B cell (primary cell): Measurements from ENCODE around the gene RNASE13. TPM values are rescaled to one million over a fixed set of nuclear protein-coding genes. Genes with fewer than 3 reads are reported as not detected.

Experiments
- ATAC-seq: fragments of 200-7000 bp; cut with Tn5 transposase; one replicate; pipeline ENCODE4 v1.10.0; 2021; ENCODE audit warnings: low read depth, mild to moderate bottlenecking, moderate number of reproducible peaks, moderate library complexity
- CTCF ChIA-PET: fragments of 350-600 bp; sonication (Branson Sonifier 250); formaldehyde crosslinking; loops from one replicate; lab custom pipeline; 2021; ENCODE audit warnings: antibody characterized with exemption, inconsistent platforms; lab: Charles Lee
- POLR2A ChIA-PET: fragments of 350-600 bp; sonication (Branson Sonifier 250); formaldehyde crosslinking; loops from one replicate; lab custom pipeline; 2021; ENCODE audit warnings: antibody characterized with exemption; lab: Charles Lee
- DNase-seq: peaks from one replicate; pipeline ENCODE4 v3.0.0; 2013
- H2AFZ ChIP-seq: 2 replicates; pipeline ENCODE4 v1.6.1; 2012; ENCODE audit warnings: mild to moderate bottlenecking, low read depth, low read length; ENCODE audit not compliant: insufficient read depth, poor library complexity, severe bottlenecking
- H3K27ac ChIP-seq, 2 donors: 1 replicate in 1 of 2; 2 replicates in 1 of 2; pipeline ENCODE4 v1.5.1; 2012 to 2013; ENCODE audit warnings: low read length in 2 of 2, mild to moderate bottlenecking in 2 of 2, moderate library complexity in 1 of 2
- H3K27me3 ChIP-seq, 4 experiments: fragments of 200-600 bp in 1 of 4; sonication (generic) in 1 of 4; replicated peaks in 1 of 4; 1 replicate in 2 of 4; 2 replicates in 2 of 4; pipeline versions ENCODE4 v1.6.1 to v1.7.0; 2013 to 2016; ENCODE audit warnings: low read length in 3 of 4, mild to moderate bottlenecking in 2 of 4, mixed read lengths in 1 of 4, moderate library complexity in 1 of 4; ENCODE audit not compliant: insufficient read depth in 4 of 4, control insufficient read depth in 3 of 4; ENCODE audit errors: control extremely low read depth in 1 of 4
- H3K36me3 ChIP-seq, 2 experiments: replicated peaks in 1 of 2; 1 replicate in 1 of 2; 2 replicates in 1 of 2; pipeline versions ENCODE4 v1.6.1 to v1.7.1; 2013; ENCODE audit warnings: low read length in 1 of 2; ENCODE audit not compliant: insufficient read depth in 2 of 2, control insufficient read depth in 1 of 2; ENCODE audit errors: control extremely low read depth in 1 of 2, extremely low read depth in 1 of 2
- H3K4me1 ChIP-seq, 2 donors: fragments of 200-600 bp in 1 of 2; sonication (generic) in 1 of 2; 1 replicate in 1 of 2; 2 replicates in 1 of 2; pipeline versions ENCODE4 v1.5.1 to v1.6.1; 2013 to 2017; ENCODE audit warnings: low read length in 2 of 2; ENCODE audit not compliant: control insufficient read depth in 2 of 2, insufficient read depth in 2 of 2
- H3K4me2 ChIP-seq: replicated peaks from 2 replicates; pipeline ENCODE3; 2012; ENCODE audit warnings: mild to moderate bottlenecking, low read depth, low read length; ENCODE audit not compliant: poor library complexity, severe bottlenecking
- H3K4me3 ChIP-seq, 5 experiments: fragments of 200-600 bp in 1 of 5; sonication (generic) in 1 of 5; 1 replicate in 3 of 5; 2 replicates in 2 of 5; pipeline versions ENCODE4 v1.5.1 to v1.7.0; 2011 to 2016; ENCODE audit warnings: low read length in 4 of 5, mild to moderate bottlenecking in 4 of 5, low read depth in 2 of 5, control low read depth in 1 of 5, moderate library complexity in 1 of 5; ENCODE audit not compliant: insufficient read depth in 1 of 5; ENCODE audit errors: control extremely low read depth in 1 of 5, extremely low read depth in 1 of 5
- H3K79me2 ChIP-seq: fragments of 200-600 bp; sonication (generic); one replicate; pipeline ENCODE4 v1.6.0; 2016; ENCODE audit warnings: low read length; ENCODE audit not compliant: control insufficient read depth, insufficient read depth
- H3K9ac ChIP-seq: fragments of 200-600 bp; sonication (generic); 2 replicates; pipeline ENCODE4 v1.6.1; 2017; ENCODE audit warnings: mild to moderate bottlenecking, low read length, moderate library complexity
- H3K9me3 ChIP-seq, 3 donors: one replicate each; pipeline versions ENCODE4 v1.6.1 to v1.7.1; 2013; ENCODE audit warnings: low read length in 2 of 3; ENCODE audit not compliant: control insufficient read depth in 2 of 3, insufficient read depth in 1 of 3; ENCODE audit errors: control extremely low read depth in 1 of 3
- H4K20me1 ChIP-seq: 2 replicates; pipeline ENCODE4 v1.6.0; 2012; ENCODE audit warnings: mild to moderate bottlenecking, low read length; ENCODE audit not compliant: insufficient read depth, control insufficient read depth, poor library complexity, severe bottlenecking
- H3K27ac Mint-ChIP-seq: one replicate; pipeline ENCODE4 v1.8.0; 2021; ENCODE audit warnings: mixed read lengths
- H3K27me3 Mint-ChIP-seq: one replicate; pipeline ENCODE4 v1.8.0; 2021; ENCODE audit warnings: mixed read lengths
- H3K4me1 Mint-ChIP-seq: one replicate; pipeline ENCODE4 v1.8.0; 2021; ENCODE audit warnings: mixed read lengths
- H3K4me3 Mint-ChIP-seq: one replicate; pipeline ENCODE4 v1.8.0; 2021; ENCODE audit warnings: mixed read lengths
- H3K9me3 Mint-ChIP-seq: one replicate; pipeline ENCODE4 v1.8.0; 2022; ENCODE audit warnings: mixed read lengths; ENCODE audit not compliant: insufficient read depth
- EZH2 ChIP-seq: IDR thresholded peaks from 2 replicates; pipeline ENCODE4 v1.6.1; 2012; ENCODE audit warnings: borderline replicate concordance, low read depth, mild to moderate bottlenecking, moderate library complexity, low read length; ENCODE audit not compliant: insufficient read depth, poor library complexity, severe bottlenecking
- WGBS: methylation state at CpG from one replicate; pipeline ENCODE4 v1.1.5; 2013; ENCODE audit warnings: missing lambda C conversion rate; ENCODE audit not compliant: insufficient coverage; 5-methylcytosine and 5-hydroxymethylcytosine counted together
- intact Hi-C: fragments of 100-400 bp; cut with micrococcal nuclease; formaldehyde crosslinking; loops from one replicate; pipeline ENCODE4 v1.10.0; 2022
- polyA plus RNA-seq: library from polyadenylated mRNA; depleted of rRNA; stranded (reverse); fragments of >200 nt; gene quantifications from 2 replicates; pipeline ENCODE4 v1.2.3, GENCODE V29; 2012
- total RNA-seq, 2 donors: library from RNA; stranded (reverse); fragments of 120-200 nt in 1 of 2; gene quantifications; 1 replicate in 1 of 2; 2 replicates in 1 of 2; pipeline versions ENCODE4 v1.2.3 to v1.2.4, GENCODE V29; 2013 to 2022
- TF ChIP-seq, protein P1 (sequence below): fragments of 200-600 bp; IDR thresholded peaks from one replicate; pipeline ENCODE4 v1.8.0; 2022; ENCODE audit warnings: antibody characterized with exemption, mild to moderate bottlenecking

The RNASE13 gene
- total and polyA plus RNA-seq, 2 donors (not counting 1 experiment from before 2014, with no cell fraction given) = not detected

DNA sequence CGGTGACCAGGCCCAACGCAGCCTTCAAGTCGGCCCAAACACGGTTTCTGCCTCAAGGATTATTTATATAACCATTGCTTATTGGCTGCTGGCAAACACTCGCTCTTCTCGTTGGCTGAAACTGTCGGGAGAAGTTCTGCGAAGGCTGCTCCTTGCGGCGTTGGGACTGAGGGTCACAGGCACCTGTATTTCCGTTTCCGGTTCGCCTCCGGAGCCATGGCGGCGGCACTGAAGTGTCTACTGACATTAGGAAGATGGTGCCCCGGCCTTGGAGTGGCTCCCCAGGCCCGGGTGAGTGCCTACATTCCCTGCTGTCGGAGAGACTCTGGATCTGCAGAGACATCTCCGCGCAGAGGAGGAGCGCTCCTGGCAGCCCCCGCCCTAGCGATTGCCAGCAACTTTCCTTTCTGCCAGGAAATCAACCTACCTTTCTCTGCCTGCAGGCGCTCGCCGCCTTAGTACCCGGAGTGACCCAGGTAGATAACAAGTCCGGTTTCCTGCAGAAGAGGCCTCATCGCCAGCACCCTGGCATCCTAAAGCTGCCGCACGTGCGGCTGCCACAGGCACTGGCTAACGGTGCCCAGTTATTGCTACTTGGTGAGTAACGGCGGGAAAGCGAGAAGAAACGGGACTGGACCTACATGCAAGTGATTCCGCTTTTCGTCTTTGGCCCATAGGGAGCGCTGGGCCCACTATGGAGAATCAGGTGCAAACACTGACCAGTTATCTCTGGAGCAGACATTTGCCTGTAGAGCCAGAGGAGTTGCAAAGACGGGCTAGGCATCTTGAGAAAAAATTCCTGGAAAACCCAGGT is 44.6 kb downstream of the RNASE13 start, which contains the start of gene METTL17:
Gene METTL17 (plus strand): TSS at position 194 of the 814 bp plus-strand sequence. CDS start 23 bp downstream, at position 217.
- POLR2A ChIA-PET = interaction anchor here (1.0 to 1.3 kb wide), 2 partner anchors 81 to 111 kb away, joined by 5 read pairs; partner anchors contain the start of gene TMEM253
- Histone ChIP-seq H3K4me3 (peak within 1 kb of the TSS; percentile 83 to 93 (median 88)), H2AFZ (peak within 1 kb of the TSS; percentile 95), H3K4me1 (peaks cover 13 to 20% of the 10 kb centered on the region in 2 donors), H3K9ac (peak within 1 kb of the TSS; percentile 86), H4K20me1 (peaks cover 7% of the 10 kb centered on the region), H3K27ac (peak within 1 kb of the TSS; percentile 52 to 64), H3K79me2 (peaks cover 5% of the 10 kb centered on the region), H3K4me2 (peak within 1 kb of the TSS; percentile 96), H3K36me3 (peaks cover 2 to 34% of the 10 kb centered on the region in 2 experiments), H3K9me3 (no peaks in the 10 kb centered on the region), H3K27me3 (no peaks in the 10 kb centered on the region)
- TF ChIP-seq EZH2 = no peak
- TF ChIP-seq, protein P1, sequence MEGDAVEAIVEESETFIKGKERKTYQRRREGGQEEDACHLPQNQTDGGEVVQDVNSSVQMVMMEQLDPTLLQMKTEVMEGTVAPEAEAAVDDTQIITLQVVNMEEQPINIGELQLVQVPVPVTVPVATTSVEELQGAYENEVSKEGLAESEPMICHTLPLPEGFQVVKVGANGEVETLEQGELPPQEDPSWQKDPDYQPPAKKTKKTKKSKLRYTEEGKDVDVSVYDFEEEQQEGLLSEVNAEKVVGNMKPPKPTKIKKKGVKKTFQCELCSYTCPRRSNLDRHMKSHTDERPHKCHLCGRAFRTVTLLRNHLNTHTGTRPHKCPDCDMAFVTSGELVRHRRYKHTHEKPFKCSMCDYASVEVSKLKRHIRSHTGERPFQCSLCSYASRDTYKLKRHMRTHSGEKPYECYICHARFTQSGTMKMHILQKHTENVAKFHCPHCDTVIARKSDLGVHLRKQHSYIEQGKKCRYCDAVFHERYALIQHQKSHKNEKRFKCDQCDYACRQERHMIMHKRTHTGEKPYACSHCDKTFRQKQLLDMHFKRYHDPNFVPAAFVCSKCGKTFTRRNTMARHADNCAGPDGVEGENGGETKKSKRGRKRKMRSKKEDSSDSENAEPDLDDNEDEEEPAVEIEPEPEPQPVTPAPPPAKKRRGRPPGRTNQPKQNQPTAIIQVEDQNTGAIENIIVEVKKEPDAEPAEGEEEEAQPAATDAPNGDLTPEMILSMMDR = peak; percentile 28
- no peaks in the 10 kb centered on the region for H3K27me3 Mint-ChIP-seq
- peaks cover 21% of the 10 kb centered on the region for H3K4me1 Mint-ChIP-seq
- H3K27ac Mint-ChIP-seq = peak within 1 kb of the TSS; percentile 92
- intact Hi-C loops = loop anchor here (1.0 kb wide), 1 partner anchor 19 kb away; no protein-coding TSS in a partner anchor
- CTCF ChIA-PET = interaction anchor here (1.4 to 2.0 kb wide), 2 partner anchors 19 to 25 kb away, joined by 4 to 7 read pairs; no protein-coding TSS in a partner anchor
- DNase-seq (peak; percentile 90), ATAC-seq (peak; percentile 94)
- no peaks in the 10 kb centered on the region for H3K9me3 Mint-ChIP-seq
- under 1% methylated on average over 41 of the region's 42 CpGs for WGBS
- peak within 1 kb of the TSS; percentile 91 for H3K4me3 Mint-ChIP-seq
